Nephron (organoid): ENCODE measurements around the gene ZNF683.
A peak's percentile ranks its signal among the peaks of the same experiment; 100 is the strongest.

Experiments
- H3K27ac Mint-ChIP-seq, 3 experiments: 2 replicates each; pipeline ENCODE4 v1.8.0; 2020; ENCODE audit warnings: mixed read lengths in 3 of 3, mild to moderate bottlenecking in 2 of 3, moderate library complexity in 1 of 3
- H3K27me3 Mint-ChIP-seq: 2 replicates; pipeline ENCODE4 v1.8.0; 2021; ENCODE audit warnings: low read depth, mild to moderate bottlenecking, moderate library complexity, mixed read lengths
- H3K36me3 Mint-ChIP-seq: 2 replicates; pipeline ENCODE4 v1.8.0; 2020; ENCODE audit warnings: low read depth, mixed read lengths
- H3K4me1 Mint-ChIP-seq: 2 replicates; pipeline ENCODE4 v1.8.0; 2020; ENCODE audit warnings: mixed read lengths
- H3K4me3 Mint-ChIP-seq, 3 experiments: 2 replicates each; pipeline ENCODE4 v1.8.0; 2020; ENCODE audit warnings: mild to moderate bottlenecking in 3 of 3, mixed read lengths in 3 of 3, moderate library complexity in 2 of 3
- H3K9me3 Mint-ChIP-seq: 2 replicates; pipeline ENCODE4 v1.8.0; 2020; ENCODE audit warnings: mixed read lengths
- CTCF ChIP-seq, 3 experiments: fragments of 200-600 bp; sonication (generic); IDR thresholded peaks; one replicate each; pipeline ENCODE4 v1.5.0; 2021; ENCODE audit warnings: antibody characterized with exemption in 3 of 3; ENCODE audit not compliant: unreplicated experiment in 3 of 3

The ZNF683 gene

DNA sequence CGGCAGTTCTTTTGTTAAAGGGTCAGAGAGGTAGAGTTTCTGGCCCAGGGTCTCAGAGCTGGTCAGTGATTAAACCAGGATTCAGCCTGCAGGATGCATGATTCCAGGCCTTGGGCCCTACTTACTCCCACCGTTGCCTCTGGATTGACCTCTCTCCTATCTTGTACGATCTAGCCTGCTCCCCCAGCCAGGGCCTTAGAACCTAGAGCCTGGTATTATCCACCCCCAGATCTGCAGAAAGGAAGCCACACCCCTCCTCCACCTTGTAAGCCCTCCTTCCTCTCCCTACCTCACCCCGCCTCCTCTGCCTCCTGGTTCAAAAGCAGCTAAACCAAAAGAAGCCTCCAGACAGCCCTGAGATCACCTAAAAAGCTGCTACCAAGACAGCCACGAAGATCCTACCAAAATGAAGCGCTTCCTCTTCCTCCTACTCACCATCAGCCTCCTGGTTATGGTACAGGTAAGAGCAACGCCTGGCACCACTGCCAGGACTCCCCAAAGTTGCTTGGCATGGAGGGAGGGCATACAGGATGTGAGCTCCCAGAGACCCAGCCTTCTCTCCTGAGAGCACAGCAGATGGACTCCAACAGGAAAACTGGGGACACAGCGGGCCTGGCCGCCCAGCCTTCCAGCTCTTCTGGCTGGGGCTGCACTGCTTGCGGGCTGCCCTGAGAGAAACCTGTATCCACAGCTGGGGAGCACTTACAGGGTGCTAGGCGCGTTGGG lies 54.8 kb downstream of the ZNF683 start, which contains the start of gene CD52:
Gene CD52 (plus strand): TSS at position 347 of the 726 bp plus-strand sequence. CDS start 60 bp downstream, at position 407.
- Mint-ChIP-seq H3K36me3 (no peaks in the 10 kb centered on the region), H3K27me3 (peaks cover 8% of the 10 kb centered on the region), H3K4me3 (no peak within 1 kb of the TSS), H3K9me3 (no peaks in the 10 kb centered on the region), H3K27ac (peak within 1 kb of the TSS in 1 of 3 experiments; percentile 2), H3K4me1 (peaks cover 5% of the 10 kb centered on the region)
- TF ChIP-seq CTCF (IDR thresholded peaks at IDR 0.05; ENCODE audit: unreplicated experiment in 3 of 3), result no peak

DNA sequence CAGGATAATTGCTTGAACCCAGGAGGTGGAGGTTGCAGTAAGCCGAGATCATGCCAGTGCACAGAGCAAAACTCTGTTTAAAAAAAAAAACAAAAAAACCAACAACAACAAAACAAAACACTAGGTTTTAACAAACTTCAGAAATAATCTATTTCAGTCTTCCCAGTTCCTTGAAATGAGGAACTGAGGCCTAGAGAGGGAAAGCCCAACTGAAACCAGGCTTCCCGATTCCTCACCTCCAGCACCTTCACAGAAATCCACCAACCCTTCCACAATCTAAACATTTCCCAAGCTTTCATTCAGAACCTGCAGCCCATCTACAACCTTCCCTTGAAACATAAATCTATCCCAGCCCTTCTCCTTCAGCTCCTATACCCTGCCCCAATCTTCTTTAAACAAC lies 55.4 kb downstream of the ZNF683 start:
- H3K4me1 Mint-ChIP-seq, result peaks cover 5% of the 10 kb centered on the region
- TF ChIP-seq CTCF (IDR thresholded peaks at IDR 0.05; ENCODE audit: unreplicated experiment in 3 of 3), result no peak
- H3K4me3 Mint-ChIP-seq, result no peak overlapping the region

DNA sequence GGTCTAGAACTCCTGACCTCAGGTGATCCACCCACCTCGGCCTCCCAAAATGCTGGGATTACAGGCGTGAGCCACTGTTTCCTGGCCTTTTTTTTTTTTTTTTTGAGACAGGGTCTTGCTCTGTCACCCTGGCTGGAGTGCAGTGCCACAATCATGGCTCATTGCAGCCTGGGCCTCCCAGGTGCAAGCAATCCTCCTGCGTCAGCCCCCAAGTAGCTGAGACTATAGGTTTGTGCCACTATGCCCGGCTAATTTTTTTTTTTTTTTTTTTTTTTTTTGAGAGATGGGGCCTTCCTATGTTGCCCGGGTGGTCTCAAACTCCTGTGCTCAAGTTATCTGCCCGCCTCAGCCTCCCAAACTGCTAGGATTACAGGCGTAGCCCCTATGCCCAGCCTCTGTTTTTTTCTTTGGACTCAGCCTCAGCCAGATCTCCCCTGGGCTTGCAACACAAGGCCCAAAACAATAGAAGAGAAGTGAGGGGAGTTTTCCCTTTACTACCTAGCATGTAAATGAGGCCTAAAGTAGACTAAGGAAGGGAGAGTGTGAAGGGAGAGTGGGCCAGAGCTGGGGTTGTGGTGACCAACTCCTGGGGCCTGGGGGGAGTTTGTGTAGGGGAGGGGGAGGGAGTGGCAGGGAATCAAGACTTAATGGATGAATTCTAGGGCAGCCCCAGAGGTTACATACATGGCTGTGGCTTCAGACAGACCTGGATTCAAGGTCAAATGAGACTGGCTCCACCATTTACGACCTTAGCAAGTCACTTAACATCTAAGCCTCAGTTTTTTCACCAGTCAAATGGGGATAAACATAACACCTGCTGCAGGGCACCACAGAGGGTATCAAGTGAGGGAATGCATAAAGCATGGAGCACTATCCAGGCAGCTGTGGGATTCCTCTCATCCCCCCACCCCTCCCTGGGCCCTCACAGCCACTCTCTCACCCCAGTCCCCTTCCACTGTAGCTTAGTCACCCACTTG lies 56.4 kb downstream of the ZNF683 start:
- no peak for TF ChIP-seq CTCF (IDR thresholded peaks at IDR 0.05; ENCODE audit: unreplicated experiment in 3 of 3)
- H3K36me3 Mint-ChIP-seq, result no peaks in the 10 kb centered on the region
- H3K27ac Mint-ChIP-seq, result no peak overlapping the region
- no peaks in the 10 kb centered on the region for H3K9me3 Mint-ChIP-seq
- H3K27me3 Mint-ChIP-seq, result peaks cover 12% of the 10 kb centered on the region
- H3K4me3 Mint-ChIP-seq, result no peak overlapping the region
- peaks cover under 1% of the 10 kb centered on the region for H3K4me1 Mint-ChIP-seq

More for the DNA sequence above, 55.4 kb downstream of the ZNF683 start:
- Mint-ChIP-seq H3K9me3 (no peaks in the 10 kb centered on the region), H3K27me3 (peaks cover 6% of the 10 kb centered on the region), H3K36me3 (no peaks in the 10 kb centered on the region), H3K27ac (peak overlapping the region in 1 of 3 experiments; percentile 2)

GRCh38 chr1:26314501-26314900 lies 58.0 kb downstream of the ZNF683 start:
- Mint-ChIP-seq H3K27me3 (peaks cover 14% of the 10 kb centered on the region), H3K4me1 (no peaks in the 10 kb centered on the region), H3K4me3 (no peak overlapping the region), H3K27ac (no peak overlapping the region), H3K9me3 (no peaks in the 10 kb centered on the region), H3K36me3 (no peaks in the 10 kb centered on the region)
- no peak for TF ChIP-seq CTCF (IDR thresholded peaks at IDR 0.05; ENCODE audit: unreplicated experiment in 3 of 3)
